Endothelial cell of umbilical vein (primary cell): ENCODE results near the gene CERS3. TPM values are rescaled to one million over a fixed set of nuclear protein-coding genes. Genes with fewer than 3 reads are reported as not detected.

Source experiments
- BruUV-seq: library from RNA; stranded (reverse); fragments of 400-500 nt; replicated peaks from 2 replicates; lab custom pipeline; 2021; lab: Mats Ljungman, UMichigan
- CTCF ChIA-PET: fragments of 300-600, 350-600 bp; sonication (Branson Sonifier 250); formaldehyde crosslinking; loops from one replicate; lab custom pipeline; 2021; ENCODE audit warnings: antibody characterized with exemption, inconsistent platforms; lab: Charles Lee
- POLR2A ChIA-PET: fragments of 300-600, 350-600 bp; sonication (Branson Sonifier 250); formaldehyde crosslinking; loops from one replicate; lab custom pipeline; 2021; ENCODE audit warnings: antibody characterized with exemption, inconsistent platforms; lab: Charles Lee
- DNase-seq: peaks from one replicate; pipeline ENCODE4 v3.0.0-alpha.2; 2011; ENCODE audit warnings: low read depth, low spot score
- FAIRE-seq: peaks from 2 replicates; lab custom pipeline; 2011; peaks lifted over from hg19 to GRCh38; lab: Jason Lieb, UNC
- H2AFZ ChIP-seq: 2 replicates; pipeline ENCODE4 v1.6.0; 2012; ENCODE audit warnings: low read depth, low read length, control low read depth, inconsistent platforms
- H3K27ac ChIP-seq: 2 replicates; pipeline ENCODE4 v1.5.1; 2011; ENCODE audit warnings: low read depth, mild to moderate bottlenecking, control low read depth, low read length, moderate library complexity; ENCODE audit not compliant: insufficient read depth
- H3K27me3 ChIP-seq, 2 experiments: 2 replicates each; pipeline versions ENCODE4 v1.6.0 to v1.6.1; 2011; ENCODE audit warnings: low read length in 2 of 2, mixed read lengths in 1 of 2; ENCODE audit not compliant: control insufficient read depth in 2 of 2, insufficient read depth in 2 of 2
- H3K36me3 ChIP-seq, 2 experiments: 2 replicates in 1 of 2; 3 replicates in 1 of 2; pipeline ENCODE4 v1.5.1; 2011; ENCODE audit warnings: low read length in 2 of 2, mild to moderate bottlenecking in 1 of 2, moderate library complexity in 1 of 2; ENCODE audit not compliant: control insufficient read depth in 2 of 2, insufficient read depth in 2 of 2; ENCODE audit errors: extremely low read depth in 1 of 2
- H3K4me1 ChIP-seq: 3 replicates; pipeline ENCODE4 v1.5.1; 2011; ENCODE audit warnings: mild to moderate bottlenecking, low read length; ENCODE audit not compliant: control insufficient read depth, insufficient read depth; ENCODE audit errors: extremely low read depth
- H3K4me2 ChIP-seq: 2 replicates; pipeline ENCODE4 v1.6.1; 2011; ENCODE audit warnings: low read length, control low read depth, mixed read lengths; ENCODE audit not compliant: insufficient read depth
- H3K4me3 ChIP-seq, 3 experiments: fragments of 200-600 bp in 1 of 3; sonication (generic), shearing (Covaris generic) in 1 of 3; replicated peaks in 1 of 3; 2 replicates each; pipeline ENCODE4 v1.5.1; 2011 to 2016; ENCODE audit warnings: control low read depth in 3 of 3, low read length in 3 of 3, mild to moderate bottlenecking in 2 of 3, inconsistent platforms in 1 of 3, low read depth in 1 of 3, moderate library complexity in 1 of 3; ENCODE audit not compliant: insufficient read depth in 1 of 3
- H3K79me2 ChIP-seq: 2 replicates; pipeline ENCODE4 v1.6.0; 2012; ENCODE audit warnings: low read length, inconsistent platforms; ENCODE audit not compliant: control insufficient read depth, insufficient read depth
- H3K9ac ChIP-seq: replicated peaks from 2 replicates; pipeline ENCODE3; 2011; ENCODE audit warnings: low read length, control low read depth; ENCODE audit not compliant: insufficient read depth; ENCODE audit errors: extremely low read depth
- H3K9me1 ChIP-seq: replicated peaks from 3 replicates; pipeline ENCODE4 v1.6.0; 2011; ENCODE audit warnings: mild to moderate bottlenecking, low read length; ENCODE audit not compliant: control insufficient read depth, insufficient read depth; ENCODE audit errors: extremely low read depth
- H3K9me3 ChIP-seq: replicated peaks from 2 replicates; pipeline ENCODE4 v1.5.1; 2012; ENCODE audit warnings: low read length, inconsistent platforms; ENCODE audit not compliant: control insufficient read depth, insufficient read depth
- H4K20me1 ChIP-seq: replicated peaks from 2 replicates; pipeline ENCODE3; 2011; ENCODE audit warnings: mild to moderate bottlenecking, low read length; ENCODE audit not compliant: control insufficient read depth, insufficient read depth; ENCODE audit errors: extremely low read depth
- EZH2 ChIP-seq: IDR thresholded peaks from 2 replicates; pipeline ENCODE4 v1.6.1; 2012; ENCODE audit warnings: borderline replicate concordance, low read depth, mild to moderate bottlenecking, moderate library complexity, low read length, inconsistent platforms; ENCODE audit not compliant: severe bottlenecking
- FOS ChIP-seq: IDR thresholded peaks from 2 replicates; pipeline ENCODE4 v1.6.1; 2011; ENCODE audit warnings: mild to moderate bottlenecking, low read length, moderate library complexity, borderline replicate concordance; ENCODE audit not compliant: insufficient read depth
- GATA2 ChIP-seq: IDR thresholded peaks from 2 replicates; pipeline ENCODE4 v1.7.0; 2011; ENCODE audit warnings: low read depth, mild to moderate bottlenecking, moderate library complexity, mixed read lengths, low read length; ENCODE audit not compliant: insufficient read length, insufficient read depth
- JUN ChIP-seq: IDR thresholded peaks from 2 replicates; pipeline ENCODE4 v1.6.1; 2011; ENCODE audit warnings: borderline replicate concordance, low read depth; ENCODE audit not compliant: insufficient read length, insufficient read depth
- MAX ChIP-seq: IDR thresholded peaks from 2 replicates; pipeline ENCODE4 v1.6.1; 2011; ENCODE audit not compliant: insufficient read depth, insufficient read length
- MYC ChIP-seq: IDR thresholded peaks from one replicate; pipeline ENCODE4 v1.6.1; 2011; ENCODE audit warnings: mild to moderate bottlenecking, low read depth, low read length
- POLR2A ChIP-seq: IDR thresholded peaks from 2 replicates; pipeline ENCODE4 v1.6.1; 2012; ENCODE audit warnings: low read depth, mild to moderate bottlenecking, control low read depth, low read length
- POLR2AphosphoS5 ChIP-seq: IDR thresholded peaks from 2 replicates; pipeline ENCODE4 v1.6.1; 2012; ENCODE audit warnings: low read depth, mild to moderate bottlenecking, control low read depth, low read length, moderate library complexity; ENCODE audit not compliant: insufficient read depth
- dilution Hi-C: fragments of 300-500 bp; cut with MboI; formaldehyde crosslinking; loops from one replicate; pipeline ENCODE4 v1.15.0; 2019; ENCODE audit warnings: low sequenced_read_pairs; ENCODE audit not compliant: extremely low pct_ligation_motif_present
- intact Hi-C: fragments of 100-400 bp; cut with micrococcal nuclease; formaldehyde crosslinking; loops from one replicate; pipeline ENCODE4 v1.10.0; 2022
- polyA plus RNA-seq, 4 experiments: library from polyadenylated mRNA; depleted of rRNA in 3 of 4; stranded (reverse) in 3 of 4; unstranded in 1 of 4; fragments of >200 nt; gene quantifications; 2 replicates each; pipeline versions ENCODE4 v1.2.1 to v1.2.3, GENCODE V29; 2011 to 2012; ENCODE audit warnings: missing spikeins in 1 of 4
- total RNA-seq: library from RNA; stranded (reverse); gene quantifications from 2 replicates; pipeline ENCODE4 v1.2.3, GENCODE V29; 2021
- TF ChIP-seq, protein P1 (sequence below), 2 donors: IDR thresholded peaks; 1 replicate in 1 of 2; 2 replicates in 1 of 2; pipeline ENCODE4 v1.5.1; 2011; ENCODE audit warnings: low read length in 2 of 2, mild to moderate bottlenecking in 2 of 2, moderate library complexity in 2 of 2, control low read depth in 1 of 2, inconsistent platforms in 1 of 2, low read depth in 1 of 2; ENCODE audit not compliant: insufficient read depth in 1 of 2; ENCODE audit errors: extremely low read depth in 1 of 2

CERS3 gene
- total and polyA plus RNA-seq, 2 donors (not counting 3 experiments of a cell fraction or from before 2014, with no cell fraction given) = not detected

GRCh38 chr15:100533886-100534285 lies 5.1 kb upstream of the CERS3 start:
- CTCF ChIA-PET = no interaction called here
- no peak for TF ChIP-seq MAX
- no peak for TF ChIP-seq MYC
- TF ChIP-seq, protein P1, sequence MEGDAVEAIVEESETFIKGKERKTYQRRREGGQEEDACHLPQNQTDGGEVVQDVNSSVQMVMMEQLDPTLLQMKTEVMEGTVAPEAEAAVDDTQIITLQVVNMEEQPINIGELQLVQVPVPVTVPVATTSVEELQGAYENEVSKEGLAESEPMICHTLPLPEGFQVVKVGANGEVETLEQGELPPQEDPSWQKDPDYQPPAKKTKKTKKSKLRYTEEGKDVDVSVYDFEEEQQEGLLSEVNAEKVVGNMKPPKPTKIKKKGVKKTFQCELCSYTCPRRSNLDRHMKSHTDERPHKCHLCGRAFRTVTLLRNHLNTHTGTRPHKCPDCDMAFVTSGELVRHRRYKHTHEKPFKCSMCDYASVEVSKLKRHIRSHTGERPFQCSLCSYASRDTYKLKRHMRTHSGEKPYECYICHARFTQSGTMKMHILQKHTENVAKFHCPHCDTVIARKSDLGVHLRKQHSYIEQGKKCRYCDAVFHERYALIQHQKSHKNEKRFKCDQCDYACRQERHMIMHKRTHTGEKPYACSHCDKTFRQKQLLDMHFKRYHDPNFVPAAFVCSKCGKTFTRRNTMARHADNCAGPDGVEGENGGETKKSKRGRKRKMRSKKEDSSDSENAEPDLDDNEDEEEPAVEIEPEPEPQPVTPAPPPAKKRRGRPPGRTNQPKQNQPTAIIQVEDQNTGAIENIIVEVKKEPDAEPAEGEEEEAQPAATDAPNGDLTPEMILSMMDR (IDR thresholded peaks at IDR 0.05; ENCODE audit: extremely low read depth in 1 of 2, insufficient read depth in 1 of 2, low read depth in 1 of 2, low read length in 2 of 2) = no peak
- intact Hi-C loops (no loop called here), dilution Hi-C loops (no loop called here)
- H3K4me2 ChIP-seq = no peak overlapping the region
- no peaks in the 10 kb centered on the region for H3K9me3 ChIP-seq
- DNase-seq = no peak
- no peaks in the 10 kb centered on the region for H3K27me3 ChIP-seq
- H2AFZ ChIP-seq = no peak overlapping the region
- FAIRE-seq = no peak
- no peaks in the 10 kb centered on the region for H4K20me1 ChIP-seq
- BruUV-seq = no TSS peak
- no peaks in the 10 kb centered on the region for H3K79me2 ChIP-seq
- H3K4me1 ChIP-seq = no peaks in the 10 kb centered on the region
- H3K9ac ChIP-seq = no peak overlapping the region
- POLR2A ChIA-PET = no interaction called here
- no peaks in the 10 kb centered on the region for H3K9me1 ChIP-seq
- H3K4me3 ChIP-seq = no peak overlapping the region
- no peaks in the 10 kb centered on the region for H3K36me3 ChIP-seq
- no peak overlapping the region for H3K27ac ChIP-seq

GRCh38 chr15:100531823-100532327 lies 3.1 kb upstream of the CERS3 start:
- ChIA-PET POLR2A (no interaction called here), CTCF (no interaction called here)
- DNase-seq (no peak), FAIRE-seq (no peak)
- dilution Hi-C loops = no loop called here
- H3K9me3 ChIP-seq = no peaks in the 10 kb centered on the region
- no peak overlapping the region for H3K4me3 ChIP-seq
- no peaks in the 10 kb centered on the region for H3K79me2 ChIP-seq
- no peaks in the 10 kb centered on the region for H3K27me3 ChIP-seq
- no peaks in the 10 kb centered on the region for H3K9me1 ChIP-seq
- H3K36me3 ChIP-seq = no peaks in the 10 kb centered on the region
- no peaks in the 10 kb centered on the region for H4K20me1 ChIP-seq
- H3K27ac ChIP-seq = no peak overlapping the region
- no peaks in the 10 kb centered on the region for H3K4me1 ChIP-seq
- no peak overlapping the region for H2AFZ ChIP-seq
- H3K9ac ChIP-seq = no peak overlapping the region
- TF ChIP-seq GATA2 = no peak
- TF ChIP-seq, protein P1 (IDR thresholded peaks at IDR 0.05; ENCODE audit: extremely low read depth in 1 of 2, insufficient read depth in 1 of 2, low read depth in 1 of 2, low read length in 2 of 2) = no peak
- TF ChIP-seq FOS = no peak
- no peak for TF ChIP-seq POLR2A
- TF ChIP-seq JUN = no peak
- no peak for TF ChIP-seq MAX
- no peak for TF ChIP-seq EZH2
- TF ChIP-seq MYC = no peak
- TF ChIP-seq POLR2AphosphoS5 = no peak
- H3K4me2 ChIP-seq = no peak overlapping the region
- BruUV-seq = no TSS peak
- intact Hi-C loops = no loop called here
